HepG2 (cell line): ENCODE results near the gene SPCS2. TPM values are rescaled to one million over a fixed set of nuclear protein-coding genes. Genes with fewer than 3 reads are reported as not detected.

Experiments
- DPF2 ChIP-seq: sonication (generic); formaldehyde crosslinking; IDR thresholded peaks from 2 replicates; pipeline ENCODE4 v1.4.0; 2020; ENCODE audit warnings: mild to moderate bottlenecking, low read depth, missing genetic modification reagents, borderline replicate concordance
- FOXA3 ChIP-seq: IDR thresholded peaks from 2 replicates; pipeline ENCODE4 v1.6.1; 2016; ENCODE audit warnings: missing genetic modification reagents, missing compliant biosample characterization
- KDM2A ChIP-seq: sonication (generic); formaldehyde crosslinking; IDR thresholded peaks from 2 replicates; pipeline ENCODE4 v1.4.0; 2020; ENCODE audit warnings: low read depth, missing genetic modification reagents, borderline replicate concordance
- KIAA2018 ChIP-seq: sonication (generic); formaldehyde crosslinking; IDR thresholded peaks from 2 replicates; pipeline ENCODE4 v1.5.0; 2020; ENCODE audit warnings: mild to moderate bottlenecking, missing genetic modification reagents, borderline replicate concordance
- RCOR2 ChIP-seq: IDR thresholded peaks from 2 replicates; pipeline ENCODE4 v1.6.1; 2016; ENCODE audit warnings: missing biosample characterization, missing genetic modification reagents
- STAG1 ChIP-seq: sonication (generic); formaldehyde crosslinking; IDR thresholded peaks from 2 replicates; pipeline ENCODE4 v1.4.0; 2020; ENCODE audit warnings: missing genetic modification reagents
- ZBTB34 ChIP-seq: sonication (generic); formaldehyde crosslinking; IDR thresholded peaks from 2 replicates; pipeline ENCODE4 v1.8.0; 2022; ENCODE audit warnings: mild to moderate bottlenecking, missing genetic modification reagents
- ZFP62 ChIP-seq: sonication (generic); formaldehyde crosslinking; IDR thresholded peaks from 2 replicates; pipeline ENCODE4 v1.4.0; 2020; ENCODE audit warnings: missing genetic modification reagents
- ZNF142 ChIP-seq: sonication (generic); formaldehyde crosslinking; IDR thresholded peaks from 2 replicates; pipeline ENCODE4 v1.4.0; 2020; ENCODE audit warnings: missing genetic modification reagents
- ZNF292 ChIP-seq: sonication (generic); formaldehyde crosslinking; IDR thresholded peaks from 2 replicates; pipeline ENCODE4 v1.8.1; 2022; ENCODE audit warnings: mild to moderate bottlenecking, low read depth, missing genetic modification reagents, borderline replicate concordance
- polyA plus RNA-seq, 8 experiments: library from polyadenylated mRNA; depleted of rRNA in 3 of 8; stranded (reverse) in 7 of 8; unstranded in 1 of 8; fragments of >200 nt; fragmentation: Illumina TruSeq in 4 of 8; extraction: Trizol in 4 of 8; gene quantifications; 2 replicates each; pipeline versions ENCODE4 v1.2.1 to v1.2.3, GENCODE V29; 2011 to 2016; ENCODE audit warnings: low read depth in 4 of 8, missing spikeins in 1 of 8, mixed read lengths in 1 of 8; ENCODE audit not compliant: insufficient read depth in 1 of 8
- total RNA-seq, 5 experiments: library from RNA; depleted of rRNA; stranded (reverse); fragments of >200 nt; fragmentation: Illumina TruSeq; extraction: Trizol; gene quantifications; 2 replicates each; pipeline ENCODE4 v1.2.3, GENCODE V29; 2016; ENCODE audit warnings: low read depth in 1 of 5
- TF ChIP-seq, protein P1 (sequence below): sonication (generic); formaldehyde crosslinking; IDR thresholded peaks from 2 replicates; pipeline ENCODE4 v1.5.0; 2020; ENCODE audit warnings: mild to moderate bottlenecking, low read depth, missing genetic modification reagents, borderline replicate concordance

SPCS2 gene
- total and polyA plus RNA-seq, 2 of the 13 experiments (the other 11 are each of a cell fraction or from before 2014, with no cell fraction given): 87.3 to 142 TPM

DNA sequence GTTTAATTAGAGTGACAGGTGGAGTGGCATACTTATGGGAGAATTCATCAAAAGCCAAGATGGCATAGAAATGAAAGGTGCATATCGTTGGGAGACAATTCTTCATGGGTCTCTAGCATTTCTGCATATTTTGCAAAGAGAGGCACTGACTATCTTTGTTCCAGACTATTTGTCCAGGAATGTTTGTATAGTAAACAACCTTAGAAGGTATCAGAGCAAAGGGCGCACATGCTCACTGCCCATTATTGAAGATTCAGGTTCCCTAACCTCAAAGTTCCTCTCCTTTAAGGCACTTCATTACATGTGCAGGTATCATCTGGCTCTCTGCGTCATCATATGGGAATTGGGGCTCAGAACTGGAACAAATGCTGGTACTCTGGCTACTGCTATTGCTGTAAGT, 35.0 kb downstream of the SPCS2 start (continued):
- no peak for TF ChIP-seq KIAA2018
- no peak for TF ChIP-seq ZNF142 (CRISPR knock-in tag)
- no peak for TF ChIP-seq STAG1 (CRISPR knock-in tag)
- peak; percentile 64 for TF ChIP-seq FOXA3 (CRISPR knock-in tag)
- TF ChIP-seq RCOR2 (CRISPR knock-in tag): no peak
- TF ChIP-seq, protein P1, sequence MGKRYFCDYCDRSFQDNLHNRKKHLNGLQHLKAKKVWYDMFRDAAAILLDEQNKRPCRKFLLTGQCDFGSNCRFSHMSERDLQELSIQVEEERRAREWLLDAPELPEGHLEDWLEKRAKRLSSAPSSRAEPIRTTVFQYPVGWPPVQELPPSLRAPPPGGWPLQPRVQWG (CRISPR knock-in tag): no peak
- no peak for TF ChIP-seq ZBTB34 (CRISPR knock-in tag)
- TF ChIP-seq KDM2A: no peak
- TF ChIP-seq ZNF292 (CRISPR knock-in tag): no peak
- no peak for TF ChIP-seq DPF2 (CRISPR knock-in tag)
- TF ChIP-seq ZFP62 (CRISPR knock-in tag): no peak
